Ascending aorta (tissue), 2 donors: ENCODE data around the gene IL37. TPM values are rescaled to one million over a fixed set of nuclear protein-coding genes. Genes with fewer than 3 reads are reported as not detected.

Source experiments
- DNase-seq, 2 donors: peaks; one replicate each; pipeline ENCODE4 v3.0.0-alpha.2; 2019; ENCODE audit warnings: low spot score in 2 of 2
- H3K27ac ChIP-seq, 2 donors: fragments of 200-600 bp; sonication (generic); one replicate each; pipeline ENCODE4 v1.5.1; 2016 to 2017; ENCODE audit warnings: mild to moderate bottlenecking in 1 of 2
- H3K27me3 ChIP-seq: fragments of 200-600 bp; sonication (generic); one replicate; pipeline ENCODE4 v1.5.1; 2017
- H3K36me3 ChIP-seq, 2 donors: fragments of 200-600 bp; sonication (generic); one replicate each; pipeline ENCODE4 v1.5.1; 2016
- H3K4me1 ChIP-seq, 2 donors: fragments of 200-600 bp; sonication (generic); one replicate each; pipeline ENCODE4 v1.5.1; 2016 to 2017; ENCODE audit warnings: mild to moderate bottlenecking in 1 of 2
- H3K4me3 ChIP-seq, 2 donors: fragments of 200-600 bp; sonication (generic); one replicate each; pipeline ENCODE4 v1.5.1; 2016 to 2017; ENCODE audit warnings: mild to moderate bottlenecking in 1 of 2
- H3K9me3 ChIP-seq, 2 donors: fragments of 200-600 bp; sonication (generic); one replicate each; pipeline ENCODE4 v1.5.1; 2016
- intact Hi-C: fragments of 100-400 bp; cut with DNase I; formaldehyde crosslinking; loops from one replicate; pipeline ENCODE4 v1.15.1; 2023
- total RNA-seq: library from RNA; depleted of rRNA; stranded (reverse); fragments of >200 nt; gene quantifications from one replicate; pipeline ENCODE4 v1.1.0, GENCODE V29; 2016
- TF ChIP-seq, protein P1 (sequence below), 3 experiments: fragments of 200-600 bp in 2 of 3; fragments of 450-650 bp in 1 of 3; sonication (generic) in 2 of 3; IDR thresholded peaks; one replicate each; pipeline ENCODE4 v1.5.1; 2016 to 2019; ENCODE audit warnings: antibody characterized with exemption in 3 of 3, mild to moderate bottlenecking in 1 of 3, moderate library complexity in 1 of 3

The IL37 gene
- total RNA-seq, 1 donor from 2014 or later = not detected

DNA sequence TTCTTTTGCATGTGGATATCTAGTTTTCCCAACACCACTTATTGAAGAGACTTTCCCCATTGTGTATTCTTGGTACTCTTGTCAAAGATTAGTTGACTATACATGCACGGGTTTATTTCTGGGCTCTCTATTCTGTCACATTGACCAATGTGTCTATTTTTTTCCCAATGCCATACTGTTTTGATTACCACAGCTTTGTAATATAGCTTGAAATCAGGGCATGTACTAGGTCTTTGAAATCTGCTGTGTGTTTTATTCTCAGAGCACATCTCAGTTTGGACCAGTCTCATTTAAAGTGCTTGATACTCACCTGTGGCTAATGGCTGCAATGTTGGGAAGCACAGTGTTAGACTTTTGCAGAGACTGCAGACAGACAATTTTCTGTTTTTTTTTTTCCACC is 34.0 kb downstream of the IL37 start:
- H3K4me1 ChIP-seq = no peaks in the 10 kb centered on the region
- H3K36me3 ChIP-seq = no peaks in the 10 kb centered on the region
- no peak overlapping the region for H3K27ac ChIP-seq
- intact Hi-C loops = no loop called here
- no peaks in the 10 kb centered on the region for H3K27me3 ChIP-seq
- H3K4me3 ChIP-seq = no peak overlapping the region
- no peak for DNase-seq
- TF ChIP-seq, protein P1, sequence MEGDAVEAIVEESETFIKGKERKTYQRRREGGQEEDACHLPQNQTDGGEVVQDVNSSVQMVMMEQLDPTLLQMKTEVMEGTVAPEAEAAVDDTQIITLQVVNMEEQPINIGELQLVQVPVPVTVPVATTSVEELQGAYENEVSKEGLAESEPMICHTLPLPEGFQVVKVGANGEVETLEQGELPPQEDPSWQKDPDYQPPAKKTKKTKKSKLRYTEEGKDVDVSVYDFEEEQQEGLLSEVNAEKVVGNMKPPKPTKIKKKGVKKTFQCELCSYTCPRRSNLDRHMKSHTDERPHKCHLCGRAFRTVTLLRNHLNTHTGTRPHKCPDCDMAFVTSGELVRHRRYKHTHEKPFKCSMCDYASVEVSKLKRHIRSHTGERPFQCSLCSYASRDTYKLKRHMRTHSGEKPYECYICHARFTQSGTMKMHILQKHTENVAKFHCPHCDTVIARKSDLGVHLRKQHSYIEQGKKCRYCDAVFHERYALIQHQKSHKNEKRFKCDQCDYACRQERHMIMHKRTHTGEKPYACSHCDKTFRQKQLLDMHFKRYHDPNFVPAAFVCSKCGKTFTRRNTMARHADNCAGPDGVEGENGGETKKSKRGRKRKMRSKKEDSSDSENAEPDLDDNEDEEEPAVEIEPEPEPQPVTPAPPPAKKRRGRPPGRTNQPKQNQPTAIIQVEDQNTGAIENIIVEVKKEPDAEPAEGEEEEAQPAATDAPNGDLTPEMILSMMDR (IDR thresholded peaks at IDR 0.05) = no peak
- H3K9me3 ChIP-seq = peaks cover 0 to 7% of the 10 kb centered on the region in 2 donors

DNA sequence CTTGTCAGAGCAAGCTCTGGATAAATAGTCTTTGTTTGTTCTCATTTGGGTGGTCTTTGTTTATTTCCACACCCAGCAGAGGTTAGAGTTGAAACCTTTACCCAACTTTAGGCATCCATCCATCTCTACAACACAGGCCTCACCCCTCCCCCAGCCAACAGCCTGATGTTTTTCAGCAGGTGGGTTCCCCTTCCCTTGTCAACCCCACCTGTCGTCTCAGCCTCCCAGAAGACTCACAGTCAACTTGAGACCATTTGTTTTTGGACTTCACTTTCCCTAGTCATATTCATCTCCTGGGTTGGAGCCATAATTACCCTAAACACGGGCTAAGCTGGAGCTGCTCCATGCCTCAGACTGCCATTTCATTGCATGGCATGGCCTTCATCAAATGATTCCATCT is 35.1 kb downstream of the IL37 start:
- Histone ChIP-seq H3K36me3 (no peaks in the 10 kb centered on the region), H3K27ac (no peak overlapping the region), H3K27me3 (no peaks in the 10 kb centered on the region), H3K9me3 (peaks cover 0 to 7% of the 10 kb centered on the region in 2 donors), H3K4me1 (no peaks in the 10 kb centered on the region), H3K4me3 (no peak overlapping the region)
- TF ChIP-seq, protein P1 (IDR thresholded peaks at IDR 0.05) = no peak
- intact Hi-C loops = no loop called here
- no peak for DNase-seq

DNA sequence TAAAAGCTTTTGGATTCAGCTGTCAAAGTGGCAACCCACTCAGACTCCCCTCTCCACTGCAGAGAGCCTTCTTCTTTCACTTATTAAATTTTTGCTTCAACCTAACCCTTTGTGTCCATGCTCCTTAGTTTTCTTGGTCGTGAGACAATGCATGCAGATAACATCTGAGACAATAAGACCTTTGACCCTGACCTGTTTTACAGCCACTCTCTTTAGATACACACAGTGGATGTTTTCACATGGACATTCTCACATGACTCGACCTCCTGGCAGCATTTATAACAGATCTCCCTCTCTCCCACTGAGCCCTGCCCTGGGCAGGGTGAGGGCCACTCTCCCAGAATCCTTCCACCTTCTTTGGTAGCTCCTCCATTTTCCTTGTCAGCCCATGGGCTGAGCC is 36.4 kb downstream of the IL37 start:
- H3K27me3 ChIP-seq = no peaks in the 10 kb centered on the region
- H3K36me3 ChIP-seq = no peaks in the 10 kb centered on the region
- no peak for DNase-seq
- TF ChIP-seq, protein P1 (IDR thresholded peaks at IDR 0.05) = no peak
- H3K27ac ChIP-seq = no peak overlapping the region
- H3K4me1 ChIP-seq = no peaks in the 10 kb centered on the region
- no peak overlapping the region for H3K4me3 ChIP-seq
- peaks cover 0 to 7% of the 10 kb centered on the region in 2 donors for H3K9me3 ChIP-seq
- intact Hi-C loops = no loop called here

DNA sequence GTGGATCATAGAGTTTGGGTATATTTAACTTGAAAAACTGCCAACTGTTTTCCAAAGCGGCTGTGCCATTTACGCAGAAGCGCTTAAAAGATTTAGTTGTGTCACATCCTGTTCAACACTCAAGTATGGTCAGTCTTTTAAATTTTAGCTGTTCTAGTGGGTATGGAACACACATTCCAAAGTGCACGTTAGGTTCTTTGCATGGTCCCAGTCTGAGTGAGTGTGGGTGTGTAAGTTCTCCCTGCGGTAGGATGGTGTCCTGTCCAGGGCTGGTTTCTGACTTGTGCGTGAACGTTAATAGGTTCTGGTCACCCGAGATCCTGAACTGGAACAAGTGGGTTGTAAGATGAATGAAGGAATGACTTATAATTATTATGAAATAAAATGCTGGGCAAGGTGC is 38.5 kb downstream of the IL37 start:
- no peak overlapping the region for H3K4me3 ChIP-seq
- no peak overlapping the region for H3K27ac ChIP-seq
- TF ChIP-seq, protein P1 (IDR thresholded peaks at IDR 0.05) = no peak
- DNase-seq = no peak
- H3K27me3 ChIP-seq = no peaks in the 10 kb centered on the region
- H3K9me3 ChIP-seq = peaks cover 0 to 7% of the 10 kb centered on the region in 2 donors
- no peaks in the 10 kb centered on the region for H3K36me3 ChIP-seq
- no peaks in the 10 kb centered on the region for H3K4me1 ChIP-seq
- intact Hi-C loops = no loop called here

DNA sequence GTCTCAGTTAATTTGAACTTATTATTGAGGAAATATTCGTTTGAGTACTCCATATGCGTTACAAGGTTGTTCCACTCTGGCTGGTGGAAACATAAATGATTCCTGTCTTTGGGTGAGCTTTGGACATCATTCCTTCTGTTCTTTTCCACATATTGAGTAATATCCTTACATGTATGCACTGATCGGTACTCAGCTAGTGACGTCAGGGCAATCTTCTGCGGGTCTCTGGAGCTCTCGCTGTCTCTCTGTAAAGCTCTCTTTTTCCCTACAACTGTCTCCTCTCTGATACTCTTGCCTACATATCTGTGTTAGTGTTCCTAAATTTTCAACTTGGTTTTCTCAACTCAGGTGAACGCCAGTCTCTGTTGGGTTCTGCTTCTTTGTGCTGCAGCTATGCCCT is 43.4 kb downstream of the IL37 start:
- no peaks in the 10 kb centered on the region for H3K9me3 ChIP-seq
- DNase-seq = no peak
- no peaks in the 10 kb centered on the region for H3K27me3 ChIP-seq
- H3K27ac ChIP-seq = no peak overlapping the region
- intact Hi-C loops = no loop called here
- no peak overlapping the region for H3K4me3 ChIP-seq
- TF ChIP-seq, protein P1 (IDR thresholded peaks at IDR 0.05) = no peak
- no peaks in the 10 kb centered on the region for H3K36me3 ChIP-seq
- no peaks in the 10 kb centered on the region for H3K4me1 ChIP-seq

DNA sequence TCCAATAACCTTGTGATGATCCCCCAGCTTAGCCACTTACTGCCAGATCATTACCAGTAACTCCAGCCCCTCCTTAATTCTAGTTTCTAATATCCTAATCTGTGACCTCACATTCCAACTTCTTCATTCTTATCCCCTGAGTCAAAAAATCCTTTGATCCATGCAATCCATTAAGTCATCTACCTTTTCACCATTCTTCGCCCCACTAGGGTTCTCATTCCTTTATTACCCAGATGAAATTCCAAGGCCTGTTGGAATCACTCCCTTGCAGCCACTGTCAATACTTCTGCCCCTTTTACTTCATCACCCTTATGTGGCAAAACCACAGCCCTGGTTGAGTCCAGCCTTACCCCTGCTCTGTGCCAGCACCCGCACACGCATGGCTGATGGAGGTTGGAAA is 46.5 kb downstream of the IL37 start:
- TF ChIP-seq, protein P1 (IDR thresholded peaks at IDR 0.05) = no peak
- H3K36me3 ChIP-seq = no peaks in the 10 kb centered on the region
- no peak overlapping the region for H3K4me3 ChIP-seq
- no peak for DNase-seq
- H3K27me3 ChIP-seq = no peaks in the 10 kb centered on the region
- H3K9me3 ChIP-seq = no peaks in the 10 kb centered on the region
- H3K27ac ChIP-seq = no peak overlapping the region
- intact Hi-C loops = no loop called here
- H3K4me1 ChIP-seq = no peaks in the 10 kb centered on the region
